Chondrocyte (in vitro differentiated cells): ENCODE results near the gene MACROD2. TPM values are rescaled to one million over a fixed set of nuclear protein-coding genes. Genes with fewer than 3 reads are reported as not detected.

Experiments used
- DNase-seq: peaks from one replicate; pipeline ENCODE4 v3.0.0; 2021; ENCODE audit warnings: mixed read lengths, low spot score
- H3K27ac Mint-ChIP-seq: one replicate; pipeline ENCODE4 v1.8.0; 2021; ENCODE audit warnings: mild to moderate bottlenecking, moderate library complexity, mixed read lengths; ENCODE audit not compliant: unreplicated experiment
- H3K27me3 Mint-ChIP-seq: 2 replicates; pipeline ENCODE4 v1.8.0; 2021; ENCODE audit warnings: low read depth, mixed read lengths
- H3K36me3 Mint-ChIP-seq: 2 replicates; pipeline ENCODE4 v1.8.0; 2021; ENCODE audit warnings: low read depth, mixed read lengths
- H3K4me1 Mint-ChIP-seq: 2 replicates; pipeline ENCODE4 v1.8.0; 2021; ENCODE audit warnings: low read depth, mild to moderate bottlenecking, mixed read lengths
- H3K4me3 Mint-ChIP-seq: one replicate; pipeline ENCODE4 v1.8.0; 2021; ENCODE audit warnings: mild to moderate bottlenecking, moderate library complexity, mixed read lengths; ENCODE audit not compliant: unreplicated experiment
- H3K9me3 Mint-ChIP-seq: 2 replicates; pipeline ENCODE4 v1.8.0; 2021; ENCODE audit warnings: low read depth, mixed read lengths
- total RNA-seq: library from RNA; stranded (reverse); gene quantifications from 3 replicates; pipeline ENCODE4 v1.2.1, GENCODE V29; 2021
- TF ChIP-seq, protein P1 (sequence below): fragments of 200-600 bp; sonication (generic); IDR thresholded peaks from 2 replicates; pipeline ENCODE4 v1.5.0; 2021; ENCODE audit warnings: antibody characterized with exemption, mild to moderate bottlenecking, moderate library complexity

The MACROD2 gene
- total RNA-seq, 1 donor from 2014 or later, result 3.2 TPM

DNA sequence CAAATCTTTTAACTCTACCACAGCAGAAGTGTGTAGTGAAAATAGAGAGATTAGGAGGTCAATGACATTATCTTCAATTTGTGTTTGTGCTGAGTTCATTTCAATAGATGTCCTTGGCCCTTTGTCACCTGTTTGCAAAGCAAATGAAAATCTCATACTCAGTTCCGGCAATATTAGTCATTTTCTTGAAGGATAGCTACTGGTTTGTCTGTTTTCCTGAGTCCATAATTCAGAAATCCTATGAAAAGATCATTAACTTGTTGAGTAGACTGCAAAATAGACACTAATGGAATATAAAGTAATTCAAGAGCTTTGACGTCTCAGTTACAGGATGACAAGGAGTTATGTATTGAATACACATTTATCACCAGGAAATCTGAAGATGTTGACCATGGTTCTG, 1163.2 kb downstream of the MACROD2 start:
- Mint-ChIP-seq H3K9me3 (no peaks in the 10 kb centered on the region), H3K4me1 (no peaks in the 10 kb centered on the region), H3K36me3 (no peaks in the 10 kb centered on the region), H3K27ac (no peak overlapping the region), H3K27me3 (peaks cover 3% of the 10 kb centered on the region), H3K4me3 (no peak overlapping the region)
- TF ChIP-seq, protein P1, sequence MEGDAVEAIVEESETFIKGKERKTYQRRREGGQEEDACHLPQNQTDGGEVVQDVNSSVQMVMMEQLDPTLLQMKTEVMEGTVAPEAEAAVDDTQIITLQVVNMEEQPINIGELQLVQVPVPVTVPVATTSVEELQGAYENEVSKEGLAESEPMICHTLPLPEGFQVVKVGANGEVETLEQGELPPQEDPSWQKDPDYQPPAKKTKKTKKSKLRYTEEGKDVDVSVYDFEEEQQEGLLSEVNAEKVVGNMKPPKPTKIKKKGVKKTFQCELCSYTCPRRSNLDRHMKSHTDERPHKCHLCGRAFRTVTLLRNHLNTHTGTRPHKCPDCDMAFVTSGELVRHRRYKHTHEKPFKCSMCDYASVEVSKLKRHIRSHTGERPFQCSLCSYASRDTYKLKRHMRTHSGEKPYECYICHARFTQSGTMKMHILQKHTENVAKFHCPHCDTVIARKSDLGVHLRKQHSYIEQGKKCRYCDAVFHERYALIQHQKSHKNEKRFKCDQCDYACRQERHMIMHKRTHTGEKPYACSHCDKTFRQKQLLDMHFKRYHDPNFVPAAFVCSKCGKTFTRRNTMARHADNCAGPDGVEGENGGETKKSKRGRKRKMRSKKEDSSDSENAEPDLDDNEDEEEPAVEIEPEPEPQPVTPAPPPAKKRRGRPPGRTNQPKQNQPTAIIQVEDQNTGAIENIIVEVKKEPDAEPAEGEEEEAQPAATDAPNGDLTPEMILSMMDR, result no peak
- DNase-seq, result no peak

GRCh38 chr20:15162079-15162647, 1166.8 kb downstream of the MACROD2 start:
- H3K9me3 Mint-ChIP-seq, result peaks cover 5% of the 10 kb centered on the region
- no peak overlapping the region for H3K27ac Mint-ChIP-seq
- peaks cover 2% of the 10 kb centered on the region for H3K27me3 Mint-ChIP-seq
- TF ChIP-seq, protein P1, result no peak
- no peak overlapping the region for H3K4me3 Mint-ChIP-seq
- H3K4me1 Mint-ChIP-seq, result no peaks in the 10 kb centered on the region
- DNase-seq, result no peak
- no peaks in the 10 kb centered on the region for H3K36me3 Mint-ChIP-seq

- H3K4me3 Mint-ChIP-seq, result no peak overlapping the region
- no peaks in the 10 kb centered on the region for H3K27me3 Mint-ChIP-seq
- H3K27ac Mint-ChIP-seq, result no peak overlapping the region
- H3K4me1 Mint-ChIP-seq, result no peaks in the 10 kb centered on the region
- peaks cover 5% of the 10 kb centered on the region for H3K9me3 Mint-ChIP-seq
- no peaks in the 10 kb centered on the region for H3K36me3 Mint-ChIP-seq
- DNase-seq, result no peak
- TF ChIP-seq, protein P1, result no peak
These were observed 1168.3 kb downstream of the MACROD2 start for GRCh38 chr20:15163632-15164031.

GRCh38 chr20:15164726-15165125, 1169.4 kb downstream of the MACROD2 start:
- no peaks in the 10 kb centered on the region for H3K4me1 Mint-ChIP-seq
- H3K27ac Mint-ChIP-seq, result no peak overlapping the region
- H3K4me3 Mint-ChIP-seq, result no peak overlapping the region
- TF ChIP-seq, protein P1, result no peak
- no peak for DNase-seq
- H3K27me3 Mint-ChIP-seq, result no peaks in the 10 kb centered on the region
- no peaks in the 10 kb centered on the region for H3K36me3 Mint-ChIP-seq
- H3K9me3 Mint-ChIP-seq, result peaks cover 5% of the 10 kb centered on the region

- H3K4me1 Mint-ChIP-seq, result no peaks in the 10 kb centered on the region
- H3K9me3 Mint-ChIP-seq, result peaks cover 5% of the 10 kb centered on the region
- DNase-seq, result no peak
- no peaks in the 10 kb centered on the region for H3K36me3 Mint-ChIP-seq
- no peak overlapping the region for H3K27ac Mint-ChIP-seq
- H3K4me3 Mint-ChIP-seq, result no peak overlapping the region
- peaks cover 1% of the 10 kb centered on the region for H3K27me3 Mint-ChIP-seq
- TF ChIP-seq, protein P1, result no peak
These were observed 1171.4 kb downstream of the MACROD2 start for GRCh38 chr20:15166744-15167143.
